ENCODE data around the gene VPS51.

The VPS51 gene

DNA sequence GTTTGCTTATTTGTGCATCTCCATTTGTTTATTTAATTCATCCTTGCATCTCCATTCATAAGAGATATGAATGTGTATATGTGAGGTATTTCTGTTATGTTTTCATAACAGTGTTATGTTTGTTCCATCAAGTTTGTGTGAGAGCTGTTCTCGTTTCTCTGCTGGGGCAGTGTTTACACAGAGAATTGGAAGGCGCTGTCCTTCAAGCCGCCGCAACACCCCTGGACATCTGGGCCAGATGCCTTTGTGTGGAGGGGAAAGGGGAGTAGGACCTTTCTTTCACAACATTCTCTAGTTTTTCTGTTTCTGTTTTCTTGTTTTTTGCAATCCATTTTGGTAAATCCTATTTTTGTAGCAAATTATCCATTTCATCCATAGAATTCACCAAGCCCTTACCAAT, 8.6 kb downstream of the VPS51 start:
- no peak for DNase-seq

DNA sequence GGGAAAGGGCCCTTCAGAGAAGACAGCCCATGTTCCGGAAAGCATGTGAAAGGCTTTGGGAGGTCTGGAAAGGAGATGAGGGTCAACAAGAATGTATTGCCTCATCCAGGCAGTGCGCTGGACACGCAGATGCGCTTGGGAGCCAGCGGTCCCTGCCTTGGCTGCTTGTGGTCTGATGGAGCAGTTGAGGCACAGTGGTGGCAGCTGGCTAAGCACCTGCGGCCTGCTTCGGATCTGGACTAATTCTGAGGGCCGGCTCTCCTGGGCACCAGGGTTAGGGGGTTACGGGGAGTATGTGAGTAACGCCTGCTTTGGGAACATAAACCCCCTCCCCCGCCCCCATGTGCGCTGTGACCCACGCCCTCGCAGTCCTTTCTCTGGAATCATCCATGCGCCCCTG, 11.1 kb downstream of the VPS51 start:
- no peak for DNase-seq

DNA sequence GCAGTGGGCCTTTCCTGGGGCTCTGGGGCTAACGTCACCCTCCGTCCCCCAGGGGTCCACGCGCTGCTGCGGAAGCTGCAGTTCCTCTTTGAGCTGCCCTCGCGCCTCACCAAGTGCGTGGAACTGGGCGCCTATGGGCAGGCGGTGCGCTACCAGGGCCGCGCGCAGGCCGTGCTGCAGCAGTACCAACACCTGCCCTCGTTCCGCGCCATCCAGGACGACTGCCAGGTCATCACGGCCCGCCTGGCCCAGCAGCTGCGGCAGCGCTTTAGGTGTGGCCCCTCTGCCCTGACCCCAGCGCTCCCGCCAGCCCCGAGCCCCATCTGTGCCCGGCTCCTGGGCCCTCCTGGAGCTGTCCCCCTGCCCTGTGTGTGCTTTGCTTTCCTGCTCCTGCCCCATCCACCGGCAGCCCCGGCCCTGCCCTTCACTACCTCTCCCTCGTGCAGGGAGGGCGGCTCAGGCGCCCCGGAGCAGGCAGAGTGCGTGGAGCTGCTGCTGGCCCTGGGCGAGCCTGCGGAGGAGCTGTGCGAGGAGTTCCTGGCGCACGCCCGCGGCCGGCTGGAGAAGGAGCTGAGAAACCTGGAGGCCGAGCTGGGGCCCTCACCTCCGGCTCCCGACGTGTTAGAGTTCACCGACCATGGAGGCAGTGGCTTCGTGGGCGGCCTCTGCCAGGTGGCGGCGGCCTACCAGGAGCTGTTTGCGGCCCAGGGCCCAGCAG, 11.9 kb downstream of the VPS51 start:
- DNase-seq = no peak

DNA sequence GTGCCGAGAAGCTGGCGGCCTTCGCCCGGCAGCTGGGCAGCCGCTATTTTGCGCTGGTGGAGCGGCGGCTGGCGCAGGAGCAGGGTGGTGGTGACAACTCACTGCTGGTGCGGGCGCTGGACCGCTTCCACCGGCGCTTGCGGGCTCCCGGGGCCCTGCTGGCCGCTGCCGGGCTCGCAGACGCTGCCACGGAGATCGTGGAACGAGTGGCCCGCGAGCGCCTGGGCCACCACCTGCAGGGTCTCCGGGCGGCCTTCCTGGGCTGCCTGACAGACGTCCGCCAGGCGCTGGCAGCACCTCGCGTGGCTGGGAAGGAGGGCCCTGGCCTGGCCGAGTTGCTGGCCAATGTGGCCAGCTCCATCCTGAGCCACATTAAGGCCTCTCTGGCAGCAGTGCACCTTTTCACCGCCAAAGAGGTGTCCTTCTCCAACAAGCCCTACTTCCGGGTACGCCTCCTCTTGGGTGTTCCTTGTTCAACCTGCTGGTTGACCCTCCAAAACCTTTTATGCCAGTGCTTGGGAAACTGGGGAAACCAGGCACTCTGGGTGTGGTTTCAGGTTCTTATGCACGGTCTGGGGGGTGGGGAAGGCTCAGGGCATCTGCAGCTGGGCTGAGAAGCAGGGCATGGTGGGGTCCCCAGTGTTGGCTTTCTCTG, 12.6 kb downstream of the VPS51 start:
- no peak for DNase-seq

DNA sequence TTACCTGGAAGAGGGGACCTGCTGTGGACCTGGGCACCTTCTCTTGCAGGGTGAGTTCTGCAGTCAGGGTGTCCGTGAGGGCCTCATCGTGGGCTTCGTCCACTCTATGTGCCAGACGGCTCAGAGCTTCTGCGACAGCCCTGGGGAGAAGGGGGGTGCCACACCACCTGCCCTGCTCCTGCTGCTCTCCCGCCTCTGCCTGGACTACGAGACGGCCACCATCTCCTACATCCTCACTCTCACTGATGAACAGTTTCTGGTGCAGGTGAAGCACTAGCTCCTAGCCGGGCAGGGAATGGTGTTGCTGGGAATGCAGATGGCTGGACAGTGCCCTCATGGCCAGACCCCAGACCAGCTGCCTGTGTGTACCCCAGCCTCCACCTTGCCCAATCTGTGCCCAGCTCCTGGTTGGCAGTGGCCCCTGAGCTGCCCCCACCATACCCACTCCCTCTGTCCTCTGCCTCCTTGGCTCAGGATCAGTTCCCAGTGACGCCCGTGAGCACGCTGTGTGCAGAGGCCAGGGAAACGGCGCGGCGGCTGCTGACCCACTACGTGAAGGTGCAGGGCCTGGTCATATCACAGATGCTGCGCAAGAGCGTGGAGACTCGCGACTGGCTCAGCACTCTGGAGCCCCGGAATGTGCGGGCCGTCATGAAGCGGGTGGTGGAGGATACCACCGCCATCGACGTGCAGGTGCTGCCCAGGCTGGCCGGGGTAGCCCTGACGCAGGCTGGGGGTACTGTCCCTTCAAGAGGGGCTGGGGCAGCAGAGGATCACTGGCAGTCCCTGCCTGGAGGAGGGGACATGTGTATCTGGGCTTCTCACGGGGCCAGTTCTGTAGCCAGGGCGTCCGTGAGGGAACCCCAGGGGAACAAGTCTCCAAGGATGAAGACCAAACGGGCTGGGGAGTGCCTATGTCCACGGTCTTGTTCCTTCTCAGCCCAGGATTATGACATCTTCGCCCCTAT, 13.5 kb downstream of the VPS51 start:
- DNase-seq = no peak

DNA sequence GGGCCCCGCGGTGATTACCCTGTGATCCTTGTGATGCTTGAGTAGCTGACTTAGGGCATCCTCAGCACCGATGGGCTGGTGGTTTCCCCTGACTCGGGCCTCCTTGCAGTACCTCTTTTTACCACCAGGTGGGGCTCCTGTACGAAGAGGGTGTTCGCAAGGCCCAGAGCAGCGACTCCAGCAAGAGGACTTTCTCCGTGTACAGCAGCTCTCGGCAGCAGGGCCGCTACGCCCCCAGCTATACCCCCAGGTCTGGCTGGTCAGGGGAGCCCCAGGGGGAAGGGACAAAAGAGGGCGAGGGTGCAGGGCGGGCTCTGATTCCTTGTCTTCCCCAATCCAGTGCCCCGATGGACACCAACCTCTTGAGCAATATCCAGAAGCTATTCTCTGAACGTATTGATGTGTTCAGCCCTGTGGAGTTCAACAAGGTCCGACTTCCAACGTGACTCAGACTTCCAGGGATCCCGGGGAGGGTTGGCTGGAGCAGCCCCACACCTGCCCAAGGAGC, 14.4 kb downstream of the VPS51 start:
- peak; percentile 17 to 91 (median 73) for DNase-seq

DNA sequence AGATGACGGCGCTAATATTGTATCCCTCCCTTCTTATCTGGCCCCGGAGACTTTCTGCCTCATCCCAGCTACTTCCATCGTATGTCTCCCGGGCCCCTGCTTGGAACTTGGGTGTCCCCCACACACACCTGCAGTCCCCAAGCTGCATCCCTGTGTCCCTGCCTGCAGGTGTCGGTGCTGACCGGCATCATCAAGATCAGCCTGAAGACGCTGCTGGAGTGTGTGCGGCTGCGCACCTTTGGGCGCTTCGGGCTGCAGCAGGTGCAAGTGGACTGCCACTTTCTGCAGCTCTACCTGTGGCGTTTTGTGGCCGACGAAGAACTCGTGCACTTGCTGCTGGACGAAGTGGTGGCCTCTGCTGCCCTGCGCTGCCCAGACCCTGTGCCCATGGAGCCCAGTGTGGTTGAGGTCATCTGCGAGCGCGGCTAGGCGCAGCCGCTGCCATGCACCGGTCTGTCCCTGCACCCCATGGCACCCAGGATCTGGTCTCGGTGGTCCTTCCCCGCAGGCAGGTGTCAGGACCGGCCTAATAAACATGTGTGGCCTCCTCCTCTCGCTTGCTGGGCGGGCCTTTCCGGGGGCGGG, 15.2 kb downstream of the VPS51 start:
- no peak for DNase-seq

DNA sequence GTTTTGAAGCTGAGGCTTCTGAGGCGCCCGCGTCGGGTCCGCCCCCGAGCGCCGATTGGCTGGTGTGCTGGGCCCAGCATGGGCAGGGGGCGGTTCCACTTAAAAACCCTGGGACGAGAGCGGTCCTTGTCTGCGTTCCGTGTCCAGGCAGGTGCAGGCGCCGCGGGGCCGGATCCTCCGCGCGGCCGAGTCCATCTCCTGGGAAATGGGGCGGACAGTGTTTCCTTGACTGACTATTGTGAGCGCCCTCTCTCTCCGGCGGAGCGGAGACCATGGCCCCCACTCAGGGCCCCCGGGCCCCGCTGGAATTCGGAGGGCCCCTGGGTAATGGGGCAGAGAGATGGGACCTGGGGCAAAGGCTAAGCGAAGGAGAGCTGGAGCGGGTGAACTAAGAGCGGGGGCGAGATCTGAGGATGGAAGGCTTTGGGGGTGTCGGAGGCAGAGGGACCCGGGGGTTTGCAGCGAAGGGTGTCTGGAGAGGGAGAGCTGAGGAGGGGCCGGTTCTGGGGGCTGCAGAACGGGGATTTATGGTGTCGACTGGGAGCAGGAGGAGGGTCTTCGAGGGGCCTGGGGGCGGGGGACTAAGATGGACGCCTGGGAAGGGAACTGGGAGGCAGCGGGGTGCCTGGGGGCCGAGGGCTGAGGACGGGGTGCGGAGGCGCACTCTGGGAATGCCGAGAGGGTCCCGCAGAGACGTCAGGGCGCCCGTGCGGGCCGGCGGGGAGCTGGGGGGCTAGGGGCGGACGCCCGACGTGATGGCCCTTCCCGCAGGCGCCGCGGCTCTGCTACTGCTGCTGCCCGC, 15.9 kb downstream of the VPS51 start, which contains the start of gene TM7SF2:
Gene TM7SF2, plus strand, starts transcription at position 129 of the 802 bp plus-strand sequence. Its CDS starts 144 bp downstream, at position 273.
- DNase-seq = peak; percentile 36 to 98 (median 94)

DNA sequence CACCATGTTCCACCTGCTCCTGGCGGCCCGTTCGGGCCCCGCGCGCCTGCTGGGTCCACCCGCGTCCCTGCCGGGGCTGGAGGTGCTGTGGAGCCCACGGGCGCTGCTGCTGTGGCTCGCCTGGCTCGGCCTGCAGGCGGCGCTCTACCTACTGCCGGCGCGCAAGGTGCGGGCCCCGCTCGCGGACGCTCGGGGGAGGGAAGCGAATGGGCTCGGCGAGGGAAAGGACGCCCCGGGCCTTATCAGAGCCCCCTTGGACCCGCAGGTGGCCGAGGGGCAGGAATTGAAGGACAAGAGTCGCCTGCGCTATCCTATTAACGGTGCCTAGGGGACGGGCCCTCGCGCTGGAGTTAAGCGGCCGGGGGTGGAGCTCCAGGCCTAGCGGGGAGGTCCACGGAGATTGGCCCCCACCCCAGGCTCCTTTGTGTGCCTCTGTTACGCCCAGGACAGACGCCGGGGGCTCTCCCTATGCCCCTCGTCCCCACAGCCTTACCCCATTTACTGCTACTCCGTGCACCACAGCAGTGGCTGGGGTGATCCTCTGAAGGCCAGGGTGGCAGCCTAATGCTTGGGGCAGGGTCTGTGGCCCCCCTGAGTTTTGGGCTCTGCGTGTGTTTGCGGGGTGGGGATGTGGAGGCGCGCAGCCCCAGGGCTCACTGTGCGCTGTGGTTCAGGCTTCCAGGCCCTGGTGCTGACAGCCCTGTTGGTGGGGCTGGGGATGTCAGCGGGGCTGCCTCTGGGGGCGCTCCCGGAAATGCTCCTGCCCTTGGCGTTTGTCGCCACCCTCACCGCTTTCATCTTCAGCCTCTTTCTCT, 16.7 kb downstream of the VPS51 start:
- DNase-seq = peak in 41 of 56 donors; percentile 10 to 72 (median 44)

DNA sequence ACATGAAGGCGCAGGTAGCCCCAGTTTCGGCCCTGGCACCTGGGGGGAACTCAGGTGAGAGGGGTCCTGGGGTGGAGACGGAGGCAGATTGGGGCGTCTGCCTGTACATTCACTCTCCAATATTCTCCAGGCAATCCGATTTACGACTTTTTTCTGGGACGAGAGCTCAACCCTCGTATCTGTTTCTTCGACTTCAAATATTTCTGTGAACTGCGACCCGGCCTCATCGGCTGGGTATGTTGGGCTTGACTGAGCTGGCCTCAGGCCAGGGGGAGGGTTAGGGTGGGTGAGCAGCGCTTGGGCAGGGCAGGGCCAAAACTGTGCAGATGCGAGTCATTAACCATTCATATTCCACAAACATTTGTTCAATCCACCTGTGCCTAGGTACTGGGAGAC, 17.3 kb downstream of the VPS51 start:
- DNase-seq = no peak

DNA sequence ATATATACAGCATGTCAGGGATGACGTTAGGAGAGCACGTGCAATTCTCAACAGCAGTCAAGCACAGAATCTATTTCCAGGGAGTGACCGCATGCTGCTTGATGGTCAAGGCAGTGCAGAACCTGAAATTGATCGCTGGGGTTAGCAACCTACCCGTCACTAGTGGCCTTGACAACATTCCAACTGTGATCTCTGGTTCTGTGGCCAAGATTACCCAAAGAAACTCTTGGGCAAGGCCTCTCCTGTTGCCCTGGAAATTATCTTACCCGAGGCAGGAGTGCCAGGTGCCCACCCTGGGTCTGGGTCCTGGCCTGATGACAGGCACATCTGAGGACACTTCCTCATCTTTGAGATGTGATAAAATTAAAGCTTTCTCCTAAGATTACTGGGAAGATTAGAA, 17.8 kb downstream of the VPS51 start:
- no peak for DNase-seq

DNA sequence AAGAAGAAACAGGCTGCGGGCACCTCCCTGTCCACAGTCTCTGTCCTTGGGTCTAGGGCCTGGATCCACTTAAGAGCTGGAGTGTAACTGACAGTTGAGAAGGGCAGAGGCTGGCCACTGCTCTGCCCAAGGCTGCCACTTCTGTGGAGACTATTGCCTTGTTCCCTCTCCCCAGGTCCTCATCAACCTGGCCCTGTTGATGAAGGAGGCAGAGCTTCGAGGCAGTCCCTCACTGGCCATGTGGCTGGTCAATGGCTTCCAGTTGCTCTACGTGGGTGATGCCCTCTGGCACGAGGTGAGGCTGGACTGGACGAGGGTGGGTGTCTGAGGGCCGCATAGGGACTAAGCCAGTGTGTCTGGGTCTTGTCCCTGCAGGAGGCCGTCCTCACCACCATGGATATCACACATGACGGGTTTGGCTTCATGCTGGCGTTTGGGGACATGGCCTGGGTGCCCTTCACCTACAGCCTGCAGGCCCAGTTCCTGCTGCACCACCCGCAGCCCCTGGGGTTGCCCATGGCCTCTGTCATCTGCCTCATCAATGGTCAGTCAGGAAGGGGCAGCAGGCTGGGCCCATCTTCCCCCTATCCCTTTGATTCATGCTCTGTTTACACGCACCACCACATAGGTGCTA, 18.6 kb downstream of the VPS51 start:
- no peak for DNase-seq

DNA sequence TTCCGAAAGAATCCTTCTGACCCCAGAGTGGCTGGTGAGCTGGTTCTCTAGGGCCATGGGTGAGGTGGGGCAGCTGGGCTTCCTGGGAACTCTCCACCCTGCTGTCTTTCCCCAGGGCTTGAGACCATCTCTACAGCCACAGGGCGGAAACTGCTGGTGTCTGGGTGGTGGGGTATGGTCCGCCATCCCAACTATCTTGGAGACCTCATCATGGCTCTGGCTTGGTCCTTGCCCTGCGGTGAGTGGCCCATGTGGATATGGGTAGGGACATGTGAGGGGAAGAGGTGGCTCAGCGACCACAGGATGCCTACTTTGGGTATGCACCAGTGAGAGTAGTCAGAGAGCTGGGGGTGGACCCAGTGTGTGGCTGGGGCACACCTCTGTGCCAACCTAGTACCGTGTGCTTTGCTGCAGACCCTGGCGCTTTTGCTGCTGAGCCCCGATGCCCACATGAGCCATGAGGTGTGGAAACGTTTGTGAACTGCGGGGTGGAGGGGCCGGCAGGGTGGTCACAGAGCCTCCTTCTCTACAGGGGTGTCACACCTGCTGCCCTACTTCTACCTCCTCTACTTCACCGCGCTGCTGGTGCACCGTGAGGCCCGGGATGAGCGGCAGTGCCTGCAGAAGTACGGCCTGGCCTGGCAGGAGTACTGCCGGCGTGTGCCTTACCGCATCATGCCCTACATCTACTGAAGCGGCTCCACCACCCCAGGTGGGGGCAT, 19.5 kb downstream of the VPS51 start:
- DNase-seq = no peak

DNA sequence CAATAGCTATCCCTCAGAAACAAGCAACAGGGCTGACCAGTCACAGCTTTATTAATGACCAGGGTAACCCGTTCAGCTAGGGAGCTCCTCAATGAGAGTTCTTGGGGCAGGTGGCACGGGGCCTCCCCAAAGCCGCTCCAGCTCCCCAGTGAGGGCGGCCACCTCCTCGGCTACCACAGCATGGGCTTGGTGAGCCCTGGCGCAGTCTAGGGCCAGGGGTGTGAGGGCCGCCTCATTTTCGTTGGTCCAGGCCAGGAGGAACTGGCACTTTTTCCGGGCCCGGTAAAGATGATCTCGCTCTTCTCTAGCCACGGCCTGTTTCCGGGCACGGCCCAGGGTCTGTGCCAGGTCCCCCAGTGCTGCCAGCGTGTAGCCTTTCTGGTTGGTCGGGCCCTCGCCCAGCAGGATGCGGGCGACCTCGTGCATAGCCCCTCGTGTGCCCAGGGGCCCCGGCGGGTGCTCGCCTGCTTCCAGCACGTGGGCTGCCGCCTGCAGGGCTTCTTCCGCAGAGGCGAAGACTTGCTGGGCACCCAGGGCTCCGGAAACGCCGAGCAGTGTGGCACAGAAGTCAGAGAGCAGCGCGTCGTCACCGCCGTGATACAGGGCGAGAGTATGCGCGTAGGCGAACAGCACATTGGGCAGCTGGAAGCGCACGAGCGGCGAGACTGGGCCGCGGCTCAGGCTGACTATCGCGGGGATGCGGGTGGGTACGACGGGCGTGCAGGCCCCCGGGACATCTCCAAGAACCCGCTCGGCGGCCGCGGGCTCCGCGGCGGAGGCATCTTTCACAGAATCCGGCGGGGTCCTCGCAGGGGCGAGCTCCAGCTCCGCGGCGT, 20.6 kb downstream of the VPS51 start:
- DNase-seq = peak in 10 of 56 donors; percentile 20 to 55 (median 42)

DNA sequence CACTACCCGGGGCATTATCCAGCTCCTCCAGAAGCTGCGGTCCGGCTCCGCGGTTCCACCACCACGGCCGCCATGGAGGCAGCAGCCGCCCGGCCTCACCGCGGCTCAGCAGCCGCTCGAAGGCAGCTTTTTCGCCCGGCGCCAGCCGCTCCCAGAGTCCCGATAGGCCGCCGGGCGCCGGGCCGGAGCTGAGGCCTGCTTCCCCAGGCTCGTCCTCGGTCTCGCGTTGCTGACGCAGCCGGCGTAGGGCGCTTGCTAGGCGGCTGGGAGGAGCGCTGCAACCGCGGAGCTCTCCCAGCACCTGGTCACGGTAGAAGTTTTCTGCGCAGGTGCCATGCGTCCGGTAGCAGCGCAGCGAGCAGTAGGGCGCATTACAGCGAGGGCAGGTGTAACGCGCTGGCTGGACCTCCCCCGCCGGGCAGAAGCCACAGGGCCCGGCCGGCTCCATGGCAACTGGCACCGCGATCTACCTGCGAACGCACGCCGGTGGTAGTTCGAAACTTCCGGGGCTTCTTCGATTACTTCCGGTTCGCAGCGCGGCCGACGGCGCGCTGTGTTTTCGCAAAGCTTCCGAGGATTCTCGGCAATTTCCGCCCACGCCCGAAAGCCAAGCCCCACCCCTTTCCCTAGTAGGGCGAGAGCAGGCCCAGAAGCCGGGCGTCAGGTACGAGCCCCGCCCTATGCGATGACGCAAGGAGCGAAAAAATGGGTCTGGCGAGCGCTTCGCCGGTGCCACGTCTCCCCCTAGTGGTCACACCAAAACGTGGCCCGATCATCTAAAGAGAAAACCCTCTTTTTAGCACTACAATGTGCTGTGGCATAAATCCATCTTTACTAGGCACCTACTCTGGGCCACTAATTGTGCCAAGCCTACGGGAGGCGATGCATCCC, 21.4 kb downstream of the VPS51 start, which contains the start of gene ZNHIT2:
Gene ZNHIT2, minus strand, starts transcription at position 496 of the 891 bp plus-strand sequence. Its CDS starts 48 bp downstream, at position 448.
- peak; percentile 53 to 100 (median 98) for DNase-seq
